Muscle of leg (tissue), 11 donors: Measurements from ENCODE around the gene ARMC12. TPM values are rescaled to one million over a fixed set of nuclear protein-coding genes. Genes with fewer than 3 reads are reported as not detected.
A peak's percentile ranks its signal among the peaks of the same experiment; 100 is the strongest.

ENCODE experiments used
- DNase-seq: peaks from one replicate; pipeline ENCODE4 v3.0.0; 2013
- H3K27ac ChIP-seq: one replicate; pipeline ENCODE4 v1.5.1; 2013; ENCODE audit warnings: mild to moderate bottlenecking, low read length, control low read depth
- H3K27me3 ChIP-seq: one replicate; pipeline ENCODE4 v1.6.1; 2013; ENCODE audit warnings: low read length; ENCODE audit not compliant: control insufficient read depth, insufficient read depth
- H3K36me3 ChIP-seq: one replicate; pipeline ENCODE4 v1.6.1; 2013; ENCODE audit warnings: low read length; ENCODE audit not compliant: control insufficient read depth, insufficient read depth
- H3K4me1 ChIP-seq: one replicate; pipeline ENCODE4 v1.6.1; 2013; ENCODE audit warnings: low read length; ENCODE audit not compliant: control insufficient read depth, insufficient read depth
- H3K4me3 ChIP-seq: one replicate; pipeline ENCODE4 v1.5.1; 2013; ENCODE audit warnings: low read length, control low read depth
- H3K9me3 ChIP-seq: replicated peaks from 2 replicates; pipeline ENCODE4 v1.6.1; 2013; ENCODE audit warnings: low read depth, low read length; ENCODE audit not compliant: control insufficient read depth
- WGBS: methylation state at CpG from one replicate; pipeline ENCODE4 v1.1.5; 2013; ENCODE audit warnings: missing lambda C conversion rate; ENCODE audit not compliant: insufficient coverage; 5-methylcytosine and 5-hydroxymethylcytosine counted together
- polyA plus RNA-seq, 8 donors: library from polyadenylated mRNA; unstranded; fragments of 120-200 nt; gene quantifications; one replicate each; pipeline versions ENCODE4 v1.2.1 to v1.2.3, GENCODE V29; 2013; ENCODE audit warnings: inconsistent platforms in 1 of 8, low replicate concordance in 1 of 8; ENCODE audit not compliant: insufficient read length in 8 of 8, insufficient read depth in 1 of 8
- total RNA-seq: library from RNA; stranded (reverse); fragments of 120-200 nt; gene quantifications from one replicate; pipeline ENCODE4 v1.2.4, GENCODE V29; 2013

The ARMC12 gene
- total and polyA plus RNA-seq, 9 donors, result 0.57 to 1.2 (median 0.75) TPM

DNA sequence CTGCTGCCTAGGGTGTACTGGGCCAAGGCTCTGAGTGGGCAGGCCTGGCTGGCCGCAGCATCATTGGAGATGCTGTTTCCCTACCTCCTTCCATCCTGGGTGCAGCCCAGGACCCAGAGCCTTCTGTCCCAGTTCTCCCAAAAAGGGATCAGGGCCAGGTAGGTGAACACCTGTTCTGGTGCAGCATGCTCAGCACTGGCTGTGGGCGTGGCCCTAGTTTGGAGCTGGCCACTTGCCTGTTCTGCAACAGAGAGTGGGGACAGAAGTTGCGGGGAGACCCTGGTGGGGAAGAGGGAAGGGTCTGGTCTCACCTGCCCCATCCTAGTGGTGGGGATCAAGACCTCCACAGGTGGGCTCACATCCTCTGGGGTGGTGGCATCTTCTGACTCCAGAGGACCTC is 1.4 kb upstream of the ARMC12 start:
- H3K27me3 ChIP-seq, result no peaks in the 10 kb centered on the region
- no peaks in the 10 kb centered on the region for H3K36me3 ChIP-seq
- peaks cover 20% of the 10 kb centered on the region for H3K4me1 ChIP-seq
- no peak overlapping the region for H3K27ac ChIP-seq
- no peak for DNase-seq
- 83% methylated on average over 1 of the region's 3 CpGs for WGBS
- H3K4me3 ChIP-seq, result no peak overlapping the region
- no peaks in the 10 kb centered on the region for H3K9me3 ChIP-seq

DNA sequence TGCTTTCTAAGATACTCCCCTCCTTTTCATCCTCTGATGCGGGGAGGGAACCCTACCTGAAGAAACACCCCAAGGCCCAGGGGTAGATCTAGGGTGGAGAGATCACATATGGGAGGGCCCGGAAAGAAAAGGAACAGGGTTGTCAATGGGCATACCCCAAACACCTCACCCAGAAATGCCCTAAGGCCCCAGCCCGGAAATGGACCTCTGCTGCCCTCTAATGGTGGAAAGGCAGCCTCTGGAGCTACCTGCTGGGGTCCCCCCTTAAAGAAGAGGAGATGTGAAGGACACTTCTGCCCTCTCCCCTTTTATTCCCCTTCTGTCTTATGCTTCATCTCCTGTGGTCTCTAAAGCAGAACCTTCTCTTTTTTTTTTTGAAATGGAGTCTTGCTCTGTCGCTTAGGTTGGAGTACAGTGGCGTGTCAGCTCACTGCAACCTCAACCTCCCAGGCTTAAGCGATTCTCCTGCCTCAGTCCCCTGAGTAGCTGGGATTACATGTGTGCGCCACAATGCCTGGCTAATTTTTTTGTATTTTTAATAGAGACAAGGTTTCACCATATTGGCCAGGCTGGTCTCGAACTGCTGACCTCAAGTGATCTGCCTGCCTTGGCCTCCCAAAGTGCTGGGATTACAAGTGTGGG is 458 bp upstream of the ARMC12 start:
- Histone ChIP-seq H3K27ac (no peak overlapping the region), H3K4me1 (peaks cover 17% of the 10 kb centered on the region), H3K36me3 (no peaks in the 10 kb centered on the region), H3K4me3 (no peak overlapping the region), H3K9me3 (no peaks in the 10 kb centered on the region), H3K27me3 (peaks cover 2% of the 10 kb centered on the region)
- 83% methylated on average over 2 of the region's 8 CpGs for WGBS
- DNase-seq, result peak; percentile 81

DNA sequence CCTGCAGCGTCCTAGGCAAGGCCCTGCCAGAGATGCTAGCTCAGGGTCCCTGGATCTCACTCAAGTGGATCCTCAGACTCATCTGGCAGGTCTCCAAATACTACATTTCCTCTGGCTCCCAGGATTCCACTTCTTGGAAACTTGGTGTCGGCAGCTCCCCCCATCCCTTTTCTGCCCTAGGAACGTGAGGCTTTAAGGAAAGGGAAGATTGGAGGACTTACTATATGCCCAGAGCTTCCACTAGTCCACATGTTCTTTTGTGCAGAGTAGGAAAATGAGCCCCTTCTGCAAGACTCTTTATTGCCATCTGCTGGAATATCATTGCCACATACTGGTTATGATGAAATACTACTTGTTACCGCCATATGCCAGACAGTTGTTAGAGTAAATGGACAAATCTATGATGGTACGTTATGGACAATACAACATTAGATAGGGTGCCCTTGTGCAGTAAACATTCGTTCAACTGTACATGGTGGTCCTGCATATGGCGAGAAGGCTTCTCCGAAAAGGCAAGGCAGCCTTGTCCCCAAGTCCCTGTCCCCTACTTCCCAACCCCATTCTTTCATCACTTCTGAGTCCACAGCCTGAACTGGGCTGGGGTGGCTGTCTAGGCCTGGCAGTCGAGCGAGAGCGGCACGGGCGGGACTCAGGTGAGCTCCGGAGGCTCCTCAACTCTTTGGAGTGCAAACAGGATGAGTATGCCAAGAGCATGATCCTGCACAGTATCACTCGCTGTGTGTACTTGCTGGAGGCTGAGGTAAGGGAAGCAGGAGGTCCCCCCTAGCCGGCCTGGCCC is 780 bp downstream of the ARMC12 start:
- peaks cover 9% of the 10 kb centered on the region for H3K4me1 ChIP-seq
- peak; percentile 90 for DNase-seq
- no peak overlapping the region for H3K27ac ChIP-seq
- peaks cover 2% of the 10 kb centered on the region for H3K27me3 ChIP-seq
- H3K9me3 ChIP-seq, result no peaks in the 10 kb centered on the region
- H3K4me3 ChIP-seq, result no peak overlapping the region
- WGBS, result 72% methylated on average over 11 of the region's 16 CpGs
- no peaks in the 10 kb centered on the region for H3K36me3 ChIP-seq

DNA sequence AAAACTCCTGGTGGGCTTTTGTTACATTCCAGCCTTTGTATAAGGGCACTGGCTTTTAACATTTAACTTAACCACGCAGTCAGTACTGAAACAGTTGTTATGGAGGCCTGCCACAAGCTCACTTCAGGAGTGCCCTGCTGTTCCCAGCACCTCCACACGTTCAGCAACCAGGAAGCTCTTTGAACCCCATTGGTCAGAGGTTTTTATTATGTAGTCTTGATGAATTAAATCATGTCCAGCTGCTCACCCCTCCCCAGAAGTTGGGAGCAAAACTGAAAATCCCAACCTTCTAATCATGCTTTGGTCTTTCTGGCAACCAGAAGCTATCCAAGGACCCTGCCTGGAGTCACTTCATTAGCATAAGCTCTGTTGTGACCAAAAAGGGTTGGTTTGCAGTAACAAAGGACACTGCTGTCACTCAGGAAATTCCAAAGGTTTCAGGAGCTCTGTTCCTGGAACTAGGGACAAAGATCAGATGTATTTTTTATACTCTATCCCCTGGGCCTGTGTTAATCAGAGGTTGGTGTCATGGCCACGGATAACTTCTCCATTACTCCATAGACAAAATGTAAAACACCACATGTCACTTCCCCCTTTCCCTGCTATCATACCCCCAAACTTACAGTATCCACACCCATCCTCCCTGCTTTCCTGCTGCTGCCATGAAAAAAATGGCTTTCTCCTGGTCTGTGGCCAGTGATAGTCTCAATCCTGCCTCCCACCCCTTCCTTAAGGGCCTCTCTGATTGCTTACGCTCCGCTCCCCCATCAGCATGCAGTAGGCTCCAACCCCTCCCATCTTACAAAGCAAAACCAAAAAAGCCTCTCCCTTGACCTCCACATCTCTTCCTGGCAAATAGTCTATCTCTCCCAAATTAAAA is 3.1 kb downstream of the ARMC12 start:
- no peaks in the 10 kb centered on the region for H3K36me3 ChIP-seq
- DNase-seq, result no peak
- WGBS, result 54% methylated on average over 3 of the region's 5 CpGs
- H3K27ac ChIP-seq, result peak overlapping the region; percentile 29
- peaks cover 2% of the 10 kb centered on the region for H3K27me3 ChIP-seq
- H3K4me3 ChIP-seq, result no peak overlapping the region
- H3K9me3 ChIP-seq, result no peaks in the 10 kb centered on the region
- H3K4me1 ChIP-seq, result peaks cover 6% of the 10 kb centered on the region

DNA sequence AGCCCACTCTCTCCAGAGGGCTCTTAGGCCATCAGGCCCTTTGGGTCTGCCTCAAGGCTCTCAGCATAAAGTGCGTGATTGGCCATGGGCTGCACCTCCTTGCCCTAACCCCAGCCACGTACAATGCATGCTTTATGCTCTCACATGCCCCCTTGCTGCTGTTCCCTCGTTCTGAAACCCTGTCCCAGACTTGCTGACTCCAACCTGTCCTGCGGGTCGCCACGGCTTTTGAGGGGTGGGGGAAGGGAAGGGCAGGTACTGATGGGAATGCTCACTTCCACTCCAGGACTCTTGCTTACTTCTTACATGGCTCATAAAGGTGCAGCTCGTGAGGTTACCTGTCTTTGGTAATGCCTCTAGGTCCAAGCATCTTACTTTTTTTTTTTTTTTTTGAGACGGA is 6.0 kb downstream of the ARMC12 start:
- 75% methylated on average over 1 of the region's 8 CpGs for WGBS
- H3K36me3 ChIP-seq, result no peaks in the 10 kb centered on the region
- no peak overlapping the region for H3K27ac ChIP-seq
- peaks cover 2% of the 10 kb centered on the region for H3K27me3 ChIP-seq
- H3K4me3 ChIP-seq, result no peak overlapping the region
- no peak for DNase-seq
- H3K9me3 ChIP-seq, result no peaks in the 10 kb centered on the region
- H3K4me1 ChIP-seq, result no peaks in the 10 kb centered on the region

DNA sequence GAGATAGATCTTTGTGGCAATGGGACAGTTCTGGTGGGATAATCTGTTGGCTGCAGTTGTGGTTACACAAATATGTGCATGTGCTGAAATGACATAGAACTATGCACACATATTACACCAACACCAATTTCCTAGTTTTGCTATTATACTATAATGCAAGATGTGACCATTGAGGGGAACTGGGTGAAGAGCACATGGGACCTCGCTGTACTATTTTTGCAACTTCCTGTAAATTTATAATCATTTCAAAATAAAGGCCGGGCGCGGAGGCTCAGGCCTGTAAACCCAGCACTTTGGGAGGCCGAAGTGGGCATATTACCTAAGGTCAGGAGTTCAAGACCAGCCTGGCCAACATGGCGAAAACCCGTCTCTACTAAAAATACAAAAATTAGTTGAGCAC is 8.7 kb downstream of the ARMC12 start:
- Histone ChIP-seq H3K27ac (no peak overlapping the region), H3K4me1 (no peaks in the 10 kb centered on the region), H3K36me3 (no peaks in the 10 kb centered on the region), H3K9me3 (no peaks in the 10 kb centered on the region), H3K4me3 (no peak overlapping the region), H3K27me3 (peaks cover 2% of the 10 kb centered on the region)
- DNase-seq, result no peak
- WGBS, result 91% methylated on average over 4 of the region's 7 CpGs

DNA sequence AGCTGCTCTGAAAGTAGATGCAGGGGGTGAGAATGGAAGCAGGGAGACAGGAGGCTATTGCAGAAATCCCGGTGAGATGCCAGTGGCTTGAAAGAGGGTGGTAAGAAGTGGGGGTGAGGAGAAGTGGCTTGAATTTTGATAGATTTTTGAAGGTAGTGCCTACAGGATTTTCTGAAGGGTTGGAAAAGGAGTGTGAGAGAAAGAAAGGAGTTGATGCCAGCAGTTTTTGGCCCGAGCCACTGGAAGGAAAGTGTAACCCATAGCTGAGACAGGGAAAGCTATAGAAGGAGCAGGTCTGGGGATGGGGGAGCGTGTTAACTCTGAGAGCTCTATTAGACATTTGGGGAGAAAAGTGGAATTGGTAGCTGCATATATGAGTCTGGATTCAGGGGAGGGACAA is 9.7 kb downstream of the ARMC12 start:
- DNase-seq, result no peak
- no peaks in the 10 kb centered on the region for H3K36me3 ChIP-seq
- H3K27ac ChIP-seq, result no peak overlapping the region
- H3K4me1 ChIP-seq, result no peaks in the 10 kb centered on the region
- WGBS, result 64% methylated on average over 3 of the region's 3 CpGs
- no peak overlapping the region for H3K4me3 ChIP-seq
- H3K27me3 ChIP-seq, result no peaks in the 10 kb centered on the region
- no peaks in the 10 kb centered on the region for H3K9me3 ChIP-seq

DNA sequence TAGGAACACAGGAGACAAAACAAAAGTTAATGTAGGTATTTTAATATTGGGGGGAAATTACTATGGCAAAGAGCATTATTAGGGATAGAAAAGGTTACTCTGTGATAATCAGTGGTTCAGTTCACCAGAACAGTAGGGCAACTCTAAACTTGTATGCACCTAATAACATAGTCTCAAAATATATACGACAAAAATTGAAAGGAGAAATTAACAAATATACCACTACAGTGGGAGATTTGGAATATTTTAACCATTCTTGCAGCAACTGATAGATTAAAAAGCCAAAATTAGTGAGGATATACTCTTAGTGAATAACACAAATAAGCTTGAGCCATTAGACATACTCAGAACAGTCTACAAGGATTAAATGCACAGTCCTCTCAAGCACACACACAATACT is 11.0 kb downstream of the ARMC12 start:
- Histone ChIP-seq H3K27ac (no peak overlapping the region), H3K9me3 (no peaks in the 10 kb centered on the region), H3K4me3 (no peak overlapping the region), H3K27me3 (no peaks in the 10 kb centered on the region), H3K36me3 (no peaks in the 10 kb centered on the region), H3K4me1 (no peaks in the 10 kb centered on the region)
- DNase-seq, result no peak
- WGBS, result no CpG with 5 or more reads among the region's 1 CpG

DNA sequence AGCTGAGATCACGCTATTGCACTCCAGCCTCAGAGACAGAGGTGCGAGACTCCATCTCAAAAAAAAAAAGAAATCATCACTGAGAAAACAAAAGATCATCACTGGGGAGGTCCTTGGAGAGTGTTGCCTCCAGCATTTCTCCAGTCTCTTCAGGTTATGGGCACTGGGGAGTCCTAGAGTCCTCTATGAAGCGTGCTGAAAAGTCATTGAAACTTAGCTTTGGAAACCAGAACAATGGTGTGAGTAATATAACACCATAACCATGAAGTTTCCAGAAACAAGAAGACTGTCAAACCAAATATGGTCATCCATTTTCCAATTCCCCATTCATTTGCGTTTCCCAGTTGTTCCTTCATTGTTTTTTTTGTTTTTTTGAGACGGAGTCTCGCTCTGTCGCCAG is 13.7 kb downstream of the ARMC12 start:
- Histone ChIP-seq H3K4me1 (no peaks in the 10 kb centered on the region), H3K36me3 (no peaks in the 10 kb centered on the region), H3K9me3 (no peaks in the 10 kb centered on the region), H3K4me3 (no peak overlapping the region), H3K27ac (no peak overlapping the region), H3K27me3 (no peaks in the 10 kb centered on the region)
- DNase-seq, result no peak
- 83% methylated on average over 4 of the region's 7 CpGs for WGBS

DNA sequence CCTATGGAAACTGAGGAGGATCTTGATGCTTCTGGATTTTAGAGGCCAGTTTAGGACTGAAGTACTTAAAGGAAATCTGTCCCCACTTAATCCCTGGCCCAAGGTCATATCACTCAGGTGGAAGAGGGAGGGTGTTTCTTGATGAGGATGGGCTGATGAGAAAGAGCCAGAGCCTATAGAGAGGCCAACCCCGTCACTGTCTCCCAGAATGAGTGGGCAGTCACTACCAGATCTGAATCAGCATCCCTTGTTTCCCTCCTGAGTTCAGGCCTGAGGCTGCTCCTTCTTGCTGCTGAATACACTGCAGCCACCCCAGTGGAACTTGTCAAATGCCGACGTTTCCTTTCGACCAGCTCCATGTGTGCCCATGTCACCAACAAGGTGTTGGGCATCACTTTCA is 14.8 kb downstream of the ARMC12 start:
- 73% methylated on average over 3 of the region's 4 CpGs for WGBS
- Histone ChIP-seq H3K9me3 (no peaks in the 10 kb centered on the region), H3K36me3 (no peaks in the 10 kb centered on the region)

More for the DNA sequence above, 14.8 kb downstream of the ARMC12 start:
- H3K4me3 ChIP-seq, result no peak overlapping the region
- H3K4me1 ChIP-seq, result no peaks in the 10 kb centered on the region
- no peak for DNase-seq
- H3K27ac ChIP-seq, result no peak overlapping the region
- H3K27me3 ChIP-seq, result no peaks in the 10 kb centered on the region
